GM19372 (cell line): Measurements from ENCODE around the gene UBE2J2.

Experiments used
- ATAC-seq: cut with Tn5 transposase; IDR thresholded peaks from one replicate; pipeline ENCODE4 v1.9.1; 2021; ENCODE audit warnings: mild to moderate bottlenecking, low read depth, moderate library complexity; ENCODE audit not compliant: unreplicated experiment

Gene UBE2J2

DNA sequence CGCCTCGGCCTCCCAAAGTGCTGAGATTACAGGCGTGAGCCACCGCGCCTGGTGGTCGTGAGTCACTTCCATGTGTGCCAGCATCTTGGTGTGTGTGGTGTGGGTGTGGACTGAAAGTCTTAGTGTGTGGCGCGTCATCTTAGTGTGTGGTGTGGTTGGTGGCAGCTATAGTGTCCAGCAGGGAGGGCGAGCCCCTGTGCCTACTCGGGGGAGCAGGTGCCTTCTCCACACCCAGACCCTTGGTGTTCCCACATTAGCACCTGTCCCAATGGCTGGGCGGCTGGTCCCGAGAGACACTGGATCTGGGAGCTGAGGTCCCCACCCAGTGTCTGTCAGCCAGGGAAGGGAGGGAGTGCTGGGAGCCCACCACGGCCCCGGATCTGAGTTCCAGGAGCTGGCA is 9.3 kb upstream of the UBE2J2 start:
- no peak for ATAC-seq

- no peak for ATAC-seq
Measured at GRCh38 chr1:1281533-1282321, 8.1 kb upstream of the UBE2J2 start.

DNA sequence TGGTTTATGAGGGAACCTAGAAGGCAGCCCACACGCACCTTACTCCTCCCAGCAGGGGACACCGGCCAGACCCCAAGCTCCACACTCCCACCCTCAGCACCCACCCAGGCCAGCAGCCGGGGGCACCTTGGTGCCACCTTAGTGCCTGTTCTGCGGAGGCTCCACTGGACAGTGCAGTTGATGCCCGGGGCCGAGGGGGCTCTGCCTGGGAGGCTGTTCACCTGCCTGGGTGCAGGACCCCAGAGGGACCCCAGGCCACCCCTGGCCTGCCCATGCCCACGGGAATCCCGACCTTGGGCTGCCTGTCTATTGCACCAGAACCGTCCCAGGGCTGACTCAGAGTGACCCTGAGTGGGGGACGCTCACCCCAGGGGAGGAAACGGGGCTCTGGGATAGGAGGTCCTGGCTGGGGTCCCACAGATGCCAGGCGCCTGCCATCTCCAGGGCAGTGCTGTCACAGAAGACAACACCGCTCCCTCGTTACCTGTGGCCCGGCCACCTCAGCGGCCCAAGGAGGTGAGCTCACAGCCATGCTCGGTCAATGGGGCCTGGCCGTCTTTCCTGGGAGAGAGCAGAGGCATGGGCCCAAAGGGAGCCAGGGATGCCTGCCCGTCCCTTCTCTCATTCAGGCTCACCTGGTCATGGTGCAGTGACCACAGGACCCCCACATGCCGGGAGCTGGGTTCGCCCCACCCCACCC is 7.3 kb upstream of the UBE2J2 start:
- no peak for ATAC-seq

- no peak for ATAC-seq
Measured at GRCh38 chr1:1279028-1279427, 5.4 kb upstream of the UBE2J2 start.

GRCh38 chr1:1278620-1279019 is 5.0 kb upstream of the UBE2J2 start:
- ATAC-seq, result no peak

DNA sequence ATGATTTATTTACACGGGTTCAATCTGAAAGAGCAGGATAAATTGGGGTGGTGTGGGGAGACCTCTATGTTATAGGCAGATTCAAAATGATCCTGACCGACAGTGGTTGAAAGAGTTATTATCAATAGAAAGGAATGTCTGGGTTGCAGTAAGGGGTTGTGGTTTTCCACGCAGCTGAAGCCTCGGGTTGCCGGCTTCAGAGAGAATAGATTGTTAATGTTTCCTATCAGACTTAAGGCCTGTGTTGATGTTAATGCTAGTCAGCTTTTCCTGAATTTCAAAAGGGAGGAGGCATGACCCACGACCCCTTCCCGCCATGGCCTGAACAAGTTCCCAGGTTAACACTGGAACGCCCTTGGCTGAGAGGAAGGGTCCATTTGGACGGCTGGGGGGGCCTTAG is 2.2 kb upstream of the UBE2J2 start:
- no peak for ATAC-seq

DNA sequence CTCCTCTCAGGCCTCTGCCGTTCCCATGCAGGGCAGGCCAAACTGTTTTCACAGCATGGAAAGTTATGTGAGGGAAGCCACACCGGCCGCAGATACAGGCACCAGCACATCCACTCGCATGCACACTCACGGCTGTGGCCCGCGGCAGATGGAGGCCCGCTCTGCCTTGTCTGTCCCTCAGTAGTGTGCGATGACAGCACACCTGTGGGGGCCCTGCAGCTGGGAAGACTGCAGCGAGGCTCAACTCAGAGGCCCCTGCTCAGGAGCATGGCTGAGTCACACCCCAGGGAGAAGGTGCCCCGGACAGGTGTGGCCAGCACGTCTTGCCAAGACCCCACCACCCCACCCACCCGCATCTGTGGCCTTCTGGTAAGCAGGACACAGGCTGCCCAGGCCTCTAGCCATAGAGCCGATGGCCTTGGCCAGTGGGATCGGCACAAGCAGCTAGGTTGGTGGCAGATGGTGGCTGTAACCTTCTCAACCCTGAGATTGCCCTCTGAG is 1.3 kb upstream of the UBE2J2 start:
- no peak for ATAC-seq

- ATAC-seq, result no peak
Measured at GRCh38 chr1:1274299-1274930, 761 bp upstream of the UBE2J2 start.

DNA sequence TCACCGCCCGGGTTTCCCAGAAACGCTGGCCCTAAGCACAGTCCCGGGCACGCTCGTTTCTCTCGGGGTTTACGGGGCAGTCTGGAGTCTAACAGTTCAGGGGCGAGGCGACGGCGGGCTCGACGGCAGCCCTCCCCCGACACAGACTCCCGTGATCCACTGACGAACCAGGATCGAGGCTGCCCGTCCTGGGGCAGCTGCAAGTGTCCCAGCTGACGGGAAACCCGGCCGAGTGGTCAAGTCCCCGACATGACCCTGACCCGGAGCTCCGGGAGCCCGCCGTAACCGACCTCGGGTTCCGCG is 494 bp downstream of the UBE2J2 start:
- no peak for ATAC-seq

DNA sequence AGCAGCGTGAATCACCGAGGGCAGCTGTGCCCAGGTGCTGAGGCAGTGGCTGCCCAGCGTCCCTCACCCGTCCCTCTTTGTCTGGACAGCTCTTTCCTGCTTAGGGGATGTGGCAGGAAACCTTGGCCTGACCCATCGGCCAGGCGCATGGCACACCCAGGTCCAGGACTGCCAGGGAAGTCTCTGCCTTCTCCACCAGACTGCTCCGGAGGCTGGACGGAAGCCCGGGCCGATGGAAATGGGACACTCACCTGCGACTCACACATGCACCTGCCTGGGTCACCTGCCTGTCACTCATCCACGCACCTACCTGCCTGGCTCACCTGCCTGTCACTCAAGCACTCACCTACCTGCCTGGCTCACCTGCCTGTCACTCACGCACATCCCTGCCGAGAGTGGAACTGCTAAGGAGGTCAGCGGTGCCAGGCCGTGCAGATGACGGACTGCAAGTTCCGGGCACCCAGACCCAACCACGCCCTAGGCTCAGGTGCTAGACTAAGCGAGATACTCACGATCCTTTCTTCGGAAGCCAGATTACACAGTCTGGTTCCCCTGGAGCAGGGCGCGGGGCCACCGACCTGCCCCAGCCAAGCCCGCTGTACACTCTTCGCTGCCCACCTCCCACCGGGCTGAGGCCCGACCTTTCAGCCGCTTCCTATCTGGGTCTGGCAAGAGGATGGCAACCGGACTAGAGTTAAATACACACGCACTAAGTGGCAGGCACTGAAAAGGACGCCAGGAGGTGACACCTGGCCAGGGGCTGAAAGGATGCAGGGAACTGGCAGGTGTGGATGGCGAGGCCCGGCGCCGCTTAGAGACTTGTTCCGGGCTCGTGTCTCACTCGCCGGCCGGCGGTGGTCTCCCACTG is 1.1 kb downstream of the UBE2J2 start:
- no peak for ATAC-seq

DNA sequence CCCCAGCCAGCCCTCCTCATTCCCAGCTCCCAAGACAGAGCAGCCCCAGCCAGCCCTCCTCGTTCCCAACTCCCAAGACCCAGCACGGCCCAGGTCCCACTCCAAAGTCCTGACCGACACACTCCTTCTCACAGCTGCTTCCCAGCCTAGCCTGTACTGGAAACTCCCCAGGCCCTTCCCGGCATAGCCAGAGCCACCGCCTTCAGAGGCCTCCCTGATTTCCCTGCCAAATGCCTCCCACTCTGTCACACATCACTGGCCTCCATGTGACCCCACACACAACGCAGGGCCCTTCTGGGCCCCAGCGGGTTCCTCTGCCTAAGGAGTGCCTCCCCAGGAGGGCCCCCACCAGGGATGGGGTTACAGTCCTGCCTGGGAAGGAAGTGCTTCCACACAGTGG is 2.8 kb downstream of the UBE2J2 start:
- ATAC-seq, result no peak

GRCh38 chr1:1268284-1268682 is 5.4 kb downstream of the UBE2J2 start:
- no peak for ATAC-seq

GRCh38 chr1:1267488-1268283 is 6.0 kb downstream of the UBE2J2 start:
- ATAC-seq, result no peak

DNA sequence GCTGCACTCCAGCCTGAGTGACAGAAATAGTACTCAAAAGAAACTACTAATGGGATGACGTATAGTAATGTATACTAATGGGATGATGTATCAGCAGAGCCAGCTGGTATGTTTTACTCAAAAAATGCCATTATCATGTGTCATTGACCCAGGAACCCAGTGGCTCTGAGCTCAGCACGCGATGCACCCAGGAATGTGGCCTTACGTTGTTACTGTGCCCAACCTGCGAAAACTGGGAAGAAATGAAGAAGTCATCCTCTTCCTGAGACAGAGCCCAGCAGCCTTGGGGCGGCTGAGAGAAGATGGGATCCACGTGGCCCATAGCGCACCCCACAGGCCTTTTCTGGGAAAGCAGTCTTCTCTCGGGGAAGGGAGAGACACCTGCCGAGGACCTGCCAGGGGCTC is 8.8 kb downstream of the UBE2J2 start:
- no peak for ATAC-seq

DNA sequence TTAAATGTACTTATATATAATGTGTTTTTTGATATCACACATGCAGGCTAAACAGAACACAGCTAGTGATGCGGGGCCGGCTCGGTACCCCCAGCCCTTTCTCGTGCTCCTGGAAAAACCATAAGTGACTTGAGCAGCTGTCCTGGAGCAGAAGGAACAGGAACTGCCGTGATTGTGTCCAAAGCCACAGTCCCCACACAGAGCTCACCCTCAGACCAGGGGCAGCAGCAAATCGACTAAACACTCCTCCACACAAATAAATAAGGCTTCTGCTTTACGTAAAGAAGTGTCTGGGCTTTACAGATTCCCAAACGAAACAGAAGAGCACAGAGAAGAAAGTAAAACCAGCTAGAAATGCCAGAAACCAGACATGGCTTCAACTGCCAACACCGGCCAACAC is 9.6 kb downstream of the UBE2J2 start:
- no peak for ATAC-seq

GRCh38 chr1:1262758-1263157 is 10.9 kb downstream of the UBE2J2 start:
- ATAC-seq, result no peak

GRCh38 chr1:1262071-1262470 is 11.6 kb downstream of the UBE2J2 start:
- no peak for ATAC-seq

GRCh38 chr1:1260843-1261560 is 12.7 kb downstream of the UBE2J2 start:
- no peak for ATAC-seq

GRCh38 chr1:1259951-1260600 is 13.6 kb downstream of the UBE2J2 start:
- ATAC-seq, result no peak
